HEK293T (cell line): ENCODE data around the gene RALB.

Source experiments
- BHLHE40 ChIP-seq: fragments of 450-650 bp; IDR thresholded peaks from 2 replicates; pipeline ENCODE4 v1.6.1; 2016; ENCODE audit warnings: mild to moderate bottlenecking, moderate library complexity, borderline replicate concordance
- CTBP1 ChIP-seq: fragments of 450-650 bp; IDR thresholded peaks from 2 replicates; pipeline ENCODE4 v1.6.1; 2016; ENCODE audit warnings: borderline replicate concordance
- FOXA1 ChIP-seq: fragments of 450-650 bp; IDR thresholded peaks from 2 replicates; pipeline ENCODE4 v1.6.1; 2016; ENCODE audit warnings: mild to moderate bottlenecking
- FOXK2 ChIP-seq: fragments of 450-650 bp; IDR thresholded peaks from 2 replicates; pipeline ENCODE4 v1.6.1; 2016; ENCODE audit warnings: mild to moderate bottlenecking
- FOXM1 ChIP-seq: fragments of 450-650 bp; IDR thresholded peaks from 2 replicates; pipeline ENCODE4 v1.6.1; 2017; ENCODE audit warnings: mild to moderate bottlenecking, borderline replicate concordance
- HDGF ChIP-seq: fragments of 450-650 bp; IDR thresholded peaks from 2 replicates; pipeline ENCODE4 v1.6.1; 2017; ENCODE audit warnings: antibody characterized with exemption, borderline replicate concordance
- L3MBTL2 ChIP-seq: fragments of 450-650 bp; conservative IDR thresholded peaks from 2 replicates; pipeline ENCODE4 v1.6.1; 2016; ENCODE audit warnings: mild to moderate bottlenecking
- LEF1 ChIP-seq: fragments of 450-650 bp; IDR thresholded peaks from 2 replicates; pipeline ENCODE4 v1.6.1; 2017; ENCODE audit warnings: mild to moderate bottlenecking, borderline replicate concordance
- SP1 ChIP-seq: fragments of 450-650 bp; IDR thresholded peaks from 2 replicates; pipeline ENCODE4 v1.6.1; 2017
- SUZ12 ChIP-seq: fragments of 450-650 bp; IDR thresholded peaks from 2 replicates; pipeline ENCODE4 v1.6.1; 2016; ENCODE audit warnings: mild to moderate bottlenecking
- TARDBP ChIP-seq: fragments of 450-650 bp; IDR thresholded peaks from 2 replicates; pipeline ENCODE4 v1.6.1; 2016

GRCh38 chr2:120265006-120265405 is 12.4 kb downstream of the RALB start:
- TF ChIP-seq BHLHE40 = no peak
- no peak for TF ChIP-seq L3MBTL2
- no peak for TF ChIP-seq FOXM1
- no peak for TF ChIP-seq SP1
- no peak for TF ChIP-seq SUZ12
- no peak for TF ChIP-seq CTBP1
- no peak for TF ChIP-seq FOXK2
- TF ChIP-seq HDGF = no peak
- no peak for TF ChIP-seq LEF1
- no peak for TF ChIP-seq FOXA1
- no peak for TF ChIP-seq TARDBP
